Mesenteric fat pad (tissue), 1 donor: ENCODE measurements around the gene LDLRAD4. TPM values are rescaled to one million over a fixed set of nuclear protein-coding genes. Genes with fewer than 3 reads are reported as not detected.

Source experiments
- DNase-seq: peaks from one replicate; pipeline ENCODE4 v3.0.0-alpha.2; 2020; ENCODE audit warnings: low spot score
- total RNA-seq: library from RNA; stranded (reverse); fragmentation: NEBNext Ultra II Directional; extraction: Animal tissue kit (Norgen Biotek cat#: 25700); gene quantifications from one replicate; pipeline ENCODE4 v1.2.1, GENCODE V29; 2021
- donor health status: DM: yes; HTN: yes; CAD: no.

Gene LDLRAD4
- total RNA-seq, 1 donor from 2014 or later = 39.6 TPM

DNA sequence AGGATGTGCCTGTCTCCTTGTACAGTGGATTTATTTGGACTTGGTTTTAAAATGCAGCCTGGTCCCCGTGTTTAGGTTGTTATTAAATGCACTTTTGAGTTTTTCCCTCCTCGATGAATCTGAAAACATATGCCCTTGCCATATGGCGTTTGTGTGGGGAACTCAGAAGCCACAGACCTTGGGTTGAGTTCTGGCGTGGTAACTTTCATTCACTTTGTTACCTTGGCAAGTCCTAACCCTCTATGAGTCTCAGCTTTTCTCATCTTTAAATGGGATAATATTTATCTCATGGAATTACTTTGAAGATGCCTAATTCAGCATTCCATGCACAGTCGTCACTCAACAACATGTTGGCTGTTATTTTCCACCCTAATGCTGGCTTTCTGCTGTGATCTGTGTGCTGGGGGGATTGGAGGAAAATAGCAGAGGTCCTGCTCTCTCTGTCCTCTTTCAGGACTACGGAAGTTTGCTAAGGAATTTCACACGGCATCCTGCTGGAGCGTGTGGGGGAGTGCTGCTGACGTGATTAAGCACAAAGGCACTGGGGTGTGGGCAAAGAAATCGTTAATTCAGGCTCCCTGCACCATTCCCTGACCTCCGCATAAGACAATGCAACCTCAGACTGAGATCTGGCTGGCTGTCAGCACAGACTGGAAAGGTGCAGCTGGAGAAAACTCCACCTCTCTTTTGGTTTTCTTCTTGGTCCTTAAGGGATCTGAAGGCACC is 61.7 kb downstream of the LDLRAD4 start:
- DNase-seq = no peak

DNA sequence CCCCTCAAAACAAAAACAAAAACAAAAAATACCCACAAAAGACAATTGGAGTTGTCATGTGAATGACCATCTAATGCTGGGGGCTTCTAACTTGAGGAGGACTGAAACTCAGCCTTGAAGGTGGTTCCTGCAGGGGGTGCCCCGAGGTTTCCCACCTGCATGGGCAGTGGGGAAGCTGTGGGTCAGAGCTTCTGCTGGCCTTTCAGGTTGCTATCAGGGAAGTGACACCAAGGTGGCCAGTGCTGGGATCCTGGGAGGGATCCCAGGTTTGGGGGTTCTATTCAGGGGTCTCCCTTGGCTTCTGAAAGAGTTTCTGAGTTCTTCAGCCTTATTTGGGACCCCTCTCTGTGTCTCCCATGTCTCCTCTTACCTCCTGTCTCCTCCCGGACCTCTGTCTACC is 62.8 kb downstream of the LDLRAD4 start:
- peak; percentile 47 for DNase-seq

DNA sequence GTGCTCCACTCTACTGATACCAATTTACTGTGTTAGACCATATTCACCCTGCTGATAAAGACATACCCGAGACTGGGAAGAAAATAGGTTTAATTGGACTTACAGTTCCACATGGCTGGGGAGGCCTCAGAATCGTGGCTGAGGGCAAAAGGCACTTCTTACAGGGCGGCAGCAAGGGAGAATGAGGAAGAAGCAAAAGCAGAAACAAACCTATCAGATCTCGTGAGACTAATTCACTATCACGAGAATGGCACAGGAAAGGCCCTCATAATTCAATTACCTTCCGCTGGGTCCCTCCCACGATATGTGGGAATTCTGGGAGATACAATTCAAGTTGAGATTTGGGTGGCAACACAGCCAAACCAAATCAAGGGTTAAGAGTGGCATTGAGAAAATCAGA is 65.2 kb downstream of the LDLRAD4 start:
- DNase-seq = no peak

DNA sequence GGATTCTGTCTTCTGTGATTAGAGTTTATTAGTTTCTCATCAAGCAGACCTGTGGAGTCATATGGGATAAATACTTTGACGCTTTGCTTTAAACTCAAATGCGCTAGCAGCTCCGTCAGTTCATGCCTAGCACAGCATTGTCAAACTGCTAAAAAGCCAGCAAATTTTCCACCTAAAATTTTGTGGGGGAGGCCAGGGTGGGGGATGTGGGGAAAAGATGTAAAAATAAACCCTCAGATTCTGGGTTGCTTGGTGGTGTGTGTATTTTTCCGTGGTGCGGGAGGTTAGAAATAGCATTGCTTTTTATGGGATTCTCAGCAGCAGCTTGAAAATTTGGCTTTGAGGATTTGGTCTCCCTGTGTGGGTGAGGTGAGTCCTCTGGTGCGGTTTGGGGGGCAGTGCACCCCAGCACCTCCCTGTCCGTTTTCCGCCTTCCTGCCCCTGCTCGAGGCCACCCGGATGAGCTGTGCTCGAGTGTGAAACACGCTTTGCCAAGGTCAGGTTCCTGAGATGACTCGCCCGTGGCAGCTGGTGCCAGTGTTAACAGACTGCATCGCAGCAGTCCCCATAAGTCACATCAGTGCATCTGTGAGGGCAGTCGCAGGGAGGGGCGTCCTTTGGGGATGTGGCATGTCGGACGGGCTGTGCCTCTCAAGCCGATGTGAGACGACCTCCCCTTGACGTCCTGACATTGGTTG is 65.9 kb downstream of the LDLRAD4 start:
- DNase-seq = no peak

DNA sequence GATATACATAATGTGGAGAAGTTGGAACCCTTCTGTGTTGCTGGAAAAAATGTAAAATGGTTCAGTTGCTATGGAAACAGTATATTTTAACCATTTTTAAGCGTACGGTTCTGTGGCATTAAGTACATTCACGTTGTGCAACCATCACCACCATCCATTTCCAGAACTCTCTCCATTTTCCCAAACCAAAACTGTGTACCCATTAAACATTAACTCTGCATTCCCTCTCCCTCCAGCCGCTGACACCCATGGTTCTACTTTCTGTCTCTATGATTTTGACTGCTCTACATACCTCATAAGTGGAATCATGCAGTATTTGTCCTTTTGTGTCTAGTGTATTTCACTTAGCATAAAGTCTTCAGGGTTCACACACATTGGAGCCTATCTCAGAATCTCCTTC is 67.3 kb downstream of the LDLRAD4 start:
- no peak for DNase-seq

DNA sequence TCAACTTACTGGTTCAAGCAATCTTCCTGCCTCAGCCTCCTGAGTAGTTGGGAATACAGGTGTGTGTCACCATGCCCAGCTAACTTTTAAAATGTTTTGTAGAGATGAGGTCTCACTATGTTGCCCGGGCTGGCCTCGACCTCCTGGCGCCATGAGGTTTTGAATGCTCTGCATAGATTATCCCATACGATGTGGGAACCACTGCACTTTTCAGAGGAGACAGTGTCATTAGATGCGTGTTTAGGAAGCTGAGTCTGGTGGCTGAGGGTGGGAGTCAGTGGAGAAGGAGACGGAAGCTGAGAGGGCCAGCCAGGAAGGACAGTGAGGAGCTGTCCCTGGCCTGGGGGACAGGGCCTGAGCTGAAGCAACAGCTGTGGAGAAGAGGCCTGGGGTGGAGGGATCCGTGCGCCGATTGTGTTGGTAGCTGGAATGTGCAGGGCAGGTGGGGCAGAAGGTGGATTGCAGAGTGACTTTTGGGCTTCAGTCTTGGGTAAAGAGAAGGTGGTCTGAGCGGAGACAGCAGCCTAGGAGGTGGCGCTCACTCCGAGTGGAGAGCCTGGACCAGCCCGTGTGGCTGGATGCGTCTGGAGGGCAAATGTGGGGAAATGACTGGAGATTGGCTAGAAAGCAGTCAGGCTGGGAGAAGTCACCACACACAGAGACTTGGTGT is 68.0 kb downstream of the LDLRAD4 start:
- DNase-seq = no peak

DNA sequence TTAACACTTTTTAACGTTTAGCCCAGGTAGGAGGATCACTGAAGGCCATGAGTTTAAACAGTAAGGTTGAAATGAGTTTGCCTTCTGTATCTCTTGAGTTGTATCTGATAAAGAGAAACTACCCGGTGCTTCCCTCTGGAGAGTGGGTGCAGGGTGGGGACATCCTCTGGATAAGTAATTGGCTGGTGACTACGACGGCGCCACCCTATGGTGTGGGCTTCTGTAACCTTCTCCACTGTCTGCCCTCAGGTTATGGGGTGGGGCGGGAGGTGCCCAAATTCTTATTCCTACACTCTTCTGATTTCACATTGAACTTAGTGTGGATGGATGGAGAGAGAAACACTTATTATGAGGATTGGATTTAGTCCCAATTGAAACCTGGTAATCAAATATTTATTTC is 68.8 kb downstream of the LDLRAD4 start:
- no peak for DNase-seq

DNA sequence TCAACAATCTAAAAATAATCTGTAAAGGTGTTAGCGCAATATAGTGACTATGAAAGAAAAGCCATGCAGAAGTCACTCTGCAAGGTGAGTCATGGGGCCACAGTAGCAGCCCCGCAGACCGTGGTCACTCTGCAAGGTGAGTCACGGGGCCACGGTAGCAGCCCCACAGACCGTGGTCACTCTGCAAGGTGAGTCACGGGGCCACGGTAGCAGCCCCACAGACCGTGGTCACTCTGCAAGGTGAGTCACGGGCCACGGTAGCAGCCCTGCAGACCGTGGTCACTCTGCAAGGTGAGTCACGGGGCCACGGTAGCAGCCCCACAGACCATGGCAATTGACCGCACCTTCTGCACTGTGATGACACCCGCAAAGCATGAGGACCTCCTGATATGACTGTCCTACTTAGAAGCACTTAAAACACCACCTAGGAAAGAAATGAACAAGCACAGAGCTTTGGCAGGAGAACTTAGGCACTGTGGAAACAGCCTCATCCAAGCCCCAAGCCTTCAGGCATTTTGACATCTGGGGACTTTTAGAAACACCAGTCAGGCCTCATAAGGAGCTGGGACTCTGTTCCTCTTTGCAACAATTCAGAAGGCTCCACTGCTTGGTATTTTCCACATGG is 70.1 kb downstream of the LDLRAD4 start:
- DNase-seq = no peak

DNA sequence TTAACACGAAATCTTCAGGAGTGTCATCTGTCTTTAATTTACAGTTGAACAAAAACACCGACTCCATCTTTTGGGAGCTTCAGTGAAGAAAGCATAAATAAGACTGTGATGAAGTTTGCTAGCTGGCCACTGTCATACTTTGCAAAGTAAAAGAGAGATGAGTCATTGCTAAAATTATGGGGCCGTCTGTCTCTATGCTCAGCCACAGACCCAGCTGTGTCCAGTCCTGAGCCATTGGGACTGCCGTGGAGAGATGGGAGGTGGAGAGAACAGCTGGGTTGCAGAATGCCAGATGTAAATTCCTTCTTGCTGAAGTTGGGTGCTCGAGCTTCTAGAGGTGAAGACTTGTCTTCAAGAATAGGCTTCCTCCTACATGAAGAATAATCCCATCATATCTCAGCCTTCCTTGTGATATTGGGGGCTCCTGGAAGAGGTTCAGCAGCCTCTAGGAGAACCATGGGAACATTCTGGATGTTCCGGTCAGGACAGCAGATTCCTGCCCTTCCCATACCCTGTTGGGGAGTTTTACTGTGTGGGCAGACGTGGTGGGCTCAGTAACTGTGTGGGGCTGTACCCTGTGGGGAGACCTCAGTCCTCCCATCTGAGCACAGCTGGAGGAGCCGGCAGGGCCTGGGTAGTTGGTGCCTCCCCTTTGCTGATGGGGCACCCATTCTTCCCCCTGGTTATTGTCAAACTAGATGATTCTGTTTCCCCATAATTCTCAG is 71.1 kb downstream of the LDLRAD4 start:
- peak; percentile 68 for DNase-seq

DNA sequence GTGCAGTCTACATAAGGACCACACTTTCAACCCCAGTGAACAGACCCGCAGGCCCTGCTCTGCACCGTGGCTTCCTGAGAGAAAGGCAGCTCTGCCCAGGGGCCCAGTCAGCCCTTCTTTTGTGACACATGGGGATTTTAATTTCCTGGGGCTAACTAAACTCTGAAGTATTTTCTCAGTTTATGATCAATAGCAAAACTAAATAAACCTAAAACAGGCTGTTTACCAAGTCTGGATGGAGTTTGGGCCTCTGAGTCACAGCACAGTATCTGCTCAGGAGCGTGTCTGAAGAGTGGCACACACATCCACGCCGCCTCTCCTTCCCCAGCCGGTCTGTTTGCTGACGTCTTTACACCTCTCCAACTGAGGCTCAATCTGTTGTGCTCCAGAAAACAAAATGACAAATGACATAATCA is 72.3 kb downstream of the LDLRAD4 start:
- peak; percentile 53 for DNase-seq

DNA sequence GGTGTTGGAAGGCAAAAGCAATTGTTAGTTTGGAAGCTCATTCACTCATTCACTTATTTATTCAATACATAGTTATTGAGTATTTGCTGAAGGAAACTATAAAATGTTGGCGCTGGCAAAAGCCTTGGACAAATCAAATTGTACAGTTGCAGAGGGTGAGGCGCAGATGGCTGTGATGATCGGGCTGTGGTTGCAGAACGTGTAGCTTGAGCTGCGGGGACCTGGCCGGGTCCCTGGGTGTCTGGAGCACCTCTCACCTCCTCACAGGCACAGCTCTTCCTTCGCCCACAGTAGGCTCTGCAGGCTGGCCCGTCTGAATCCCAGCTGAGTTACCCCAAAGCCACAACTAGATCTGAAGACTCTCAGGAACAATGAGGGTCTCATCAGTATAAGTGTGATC is 72.7 kb downstream of the LDLRAD4 start:
- peak; percentile 18 for DNase-seq

DNA sequence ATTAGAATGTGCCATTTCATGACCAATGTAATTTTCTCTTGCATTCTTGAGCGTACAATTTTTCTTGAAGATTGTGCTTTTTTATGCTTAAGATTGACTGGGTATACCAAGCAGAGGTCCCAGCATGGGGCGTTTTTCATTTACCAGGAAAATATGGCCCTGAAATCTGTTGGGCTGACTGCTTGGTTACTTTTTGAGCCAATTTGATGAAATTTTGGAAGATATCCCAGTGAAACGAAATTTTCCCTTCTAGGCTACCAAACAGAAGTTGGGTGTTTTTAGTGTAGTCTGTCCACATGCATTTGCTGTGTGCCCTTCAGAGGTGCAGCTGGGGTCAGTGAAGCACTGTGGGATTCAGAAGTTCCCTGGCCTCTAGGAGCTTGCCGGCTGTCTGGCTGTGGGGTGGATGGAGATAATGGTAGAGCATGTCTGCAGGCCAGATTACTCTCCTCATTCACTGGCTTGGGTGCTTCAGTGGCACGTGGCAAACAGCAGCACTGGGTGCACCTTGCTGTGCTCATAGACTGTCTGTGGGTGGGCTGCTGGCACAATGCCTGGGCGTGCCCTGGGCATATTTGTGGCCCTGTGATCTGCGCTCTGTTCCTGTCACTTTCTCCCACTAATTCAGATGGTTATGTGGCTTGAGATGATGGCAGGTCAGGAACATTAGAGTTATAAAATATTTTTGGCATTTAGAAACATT is 73.3 kb downstream of the LDLRAD4 start:
- DNase-seq = peak; percentile 45

DNA sequence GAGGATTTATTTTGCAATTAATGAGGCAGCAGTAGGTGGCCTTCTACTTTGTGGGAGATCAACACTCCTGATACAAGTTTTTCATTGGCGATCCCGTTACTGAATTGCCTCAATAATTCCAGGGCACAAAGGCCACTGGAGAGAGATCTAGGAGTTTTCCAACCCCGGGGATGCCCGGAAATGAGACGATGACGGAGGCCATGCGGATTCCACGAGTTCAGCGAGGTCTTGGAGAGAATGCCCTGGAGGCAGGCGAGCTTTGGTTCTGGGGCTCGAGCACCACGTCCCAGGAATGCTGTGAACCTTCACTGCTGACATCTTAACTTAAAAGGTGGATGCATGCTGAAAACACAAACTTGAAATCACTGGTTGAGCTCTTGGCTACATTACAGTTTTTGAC is 74.2 kb downstream of the LDLRAD4 start:
- peak; percentile 65 for DNase-seq

DNA sequence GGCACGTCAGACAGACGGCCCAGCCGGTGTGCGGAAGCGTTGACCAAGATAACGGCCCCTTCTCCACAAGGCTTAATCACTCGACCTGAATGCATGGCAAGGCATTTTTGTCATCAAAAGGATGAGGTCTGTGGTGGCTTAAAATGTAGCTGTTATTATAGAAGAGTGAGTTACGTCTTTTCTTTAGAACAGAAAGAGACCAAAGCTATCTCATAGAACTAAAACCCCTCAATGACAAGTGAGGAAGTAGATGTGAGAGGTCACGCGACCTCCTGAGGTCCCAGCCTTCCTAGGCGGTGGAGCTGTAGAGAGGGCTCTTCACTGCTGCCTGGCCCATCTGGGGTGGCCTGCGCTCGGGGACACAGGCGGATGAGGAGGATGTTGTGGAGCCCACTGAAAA is 75.7 kb downstream of the LDLRAD4 start:
- DNase-seq = no peak

DNA sequence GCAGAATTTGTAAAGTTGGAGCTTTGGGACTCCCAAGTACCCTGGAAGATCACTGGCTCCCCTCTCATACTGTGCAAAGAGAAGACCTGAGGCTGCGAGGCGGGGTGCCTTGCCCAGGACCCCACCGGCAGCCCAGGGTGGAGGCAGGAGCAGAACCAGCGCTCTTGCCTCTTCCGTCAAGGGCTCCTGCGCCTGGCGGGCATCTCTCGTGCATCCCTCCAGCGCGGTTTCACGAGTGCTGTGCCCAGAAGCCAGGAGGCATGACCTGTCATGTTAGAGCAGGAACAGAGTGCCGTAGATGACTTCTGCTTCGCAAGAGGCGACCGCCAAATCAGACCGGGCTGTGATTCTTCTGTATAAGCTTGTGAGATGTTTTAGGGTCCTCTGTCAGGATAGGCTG is 77.3 kb downstream of the LDLRAD4 start:
- DNase-seq = no peak

DNA sequence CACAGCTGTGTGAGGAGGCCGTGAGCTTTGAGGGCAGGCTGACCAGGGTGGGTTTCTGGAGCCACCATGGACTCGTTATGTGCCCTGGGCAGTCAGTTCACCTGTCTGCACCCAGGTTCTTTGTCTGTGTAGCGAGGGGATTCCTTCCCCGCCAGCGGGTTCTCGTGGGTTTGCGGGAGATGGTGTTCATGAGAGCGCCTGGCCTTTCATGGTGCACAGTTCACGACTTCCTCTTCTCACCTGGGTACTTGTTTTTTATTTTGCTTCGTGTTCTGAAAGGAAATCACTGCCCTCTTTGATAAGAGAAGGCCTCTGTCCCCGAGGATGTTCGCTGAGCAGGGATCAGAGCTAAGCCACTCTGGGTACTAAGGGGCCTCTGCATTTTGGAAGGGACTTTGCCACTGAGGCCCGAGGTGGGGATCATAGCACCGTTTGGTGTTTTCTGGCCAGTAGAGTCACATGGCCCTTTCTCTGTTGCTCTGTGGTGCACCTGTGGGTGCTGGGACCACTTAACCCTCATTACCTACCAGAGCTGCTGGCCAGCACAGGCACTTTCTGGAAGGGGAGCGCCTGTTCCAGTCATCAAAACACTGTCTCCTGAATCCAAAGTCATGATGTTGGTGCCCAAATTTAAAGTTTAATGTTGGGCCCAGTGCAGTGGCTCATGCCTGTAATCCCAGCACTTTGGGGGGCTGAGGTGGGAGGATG is 78.5 kb downstream of the LDLRAD4 start:
- DNase-seq = no peak

DNA sequence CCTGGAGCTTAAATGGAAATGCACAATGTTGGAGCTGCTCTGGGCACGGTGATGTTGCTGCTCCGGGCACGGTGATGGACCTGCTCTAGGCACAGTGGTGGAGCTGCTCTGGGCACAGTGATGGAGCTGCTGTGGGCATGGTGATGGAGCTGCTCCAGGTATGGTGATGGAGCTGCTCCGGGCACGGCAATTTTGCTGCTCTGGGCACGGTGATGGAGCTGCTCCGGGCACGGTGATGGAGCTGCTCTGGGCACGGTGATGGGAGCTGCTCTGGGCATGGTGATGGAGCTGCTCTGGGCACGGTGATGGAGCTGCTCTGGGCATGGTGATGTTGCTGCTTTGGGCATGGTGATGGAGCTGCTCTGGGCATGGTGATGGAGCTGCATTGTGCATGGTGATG is 79.7 kb downstream of the LDLRAD4 start:
- no peak for DNase-seq

DNA sequence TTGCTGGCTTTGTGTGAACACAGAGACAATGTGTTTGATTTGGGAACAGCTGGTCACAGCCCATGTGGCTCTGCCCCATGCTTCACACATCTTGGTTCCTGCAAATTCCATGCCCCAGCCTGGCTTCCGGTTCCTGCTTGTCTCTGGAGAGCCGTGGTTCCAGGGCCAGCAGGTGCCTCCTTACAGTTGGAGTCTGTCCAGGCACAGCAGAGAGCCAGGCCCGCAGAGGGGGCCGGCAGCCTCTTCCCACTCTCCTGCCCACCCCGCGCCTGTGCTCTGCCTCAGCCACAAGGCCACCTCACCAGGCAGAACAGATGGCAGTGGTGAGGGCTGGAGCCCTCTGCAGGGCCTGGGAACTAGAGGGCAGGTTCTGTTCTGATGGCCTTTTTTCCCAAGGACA is 81.5 kb downstream of the LDLRAD4 start:
- DNase-seq = no peak

DNA sequence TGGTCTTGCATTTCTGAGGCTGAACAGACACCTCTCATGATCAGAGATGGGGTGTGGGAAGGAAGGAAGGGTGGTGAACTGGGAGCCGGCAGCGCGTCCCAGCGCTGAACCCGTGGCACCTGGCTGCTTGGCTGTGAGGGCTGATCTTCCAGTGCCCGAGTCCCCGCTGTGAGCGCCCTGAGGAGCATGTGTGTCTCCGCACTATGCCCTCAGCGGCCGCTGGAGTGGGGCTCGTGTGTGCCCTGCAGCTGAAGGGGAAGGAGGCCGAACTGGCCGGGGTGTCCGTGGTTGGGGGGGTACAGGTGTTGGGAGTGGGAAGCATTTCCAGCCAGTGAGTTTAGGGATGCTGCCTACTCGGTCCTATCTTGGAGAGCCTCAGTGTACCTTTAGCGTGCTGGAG is 82.2 kb downstream of the LDLRAD4 start:
- DNase-seq = no peak

DNA sequence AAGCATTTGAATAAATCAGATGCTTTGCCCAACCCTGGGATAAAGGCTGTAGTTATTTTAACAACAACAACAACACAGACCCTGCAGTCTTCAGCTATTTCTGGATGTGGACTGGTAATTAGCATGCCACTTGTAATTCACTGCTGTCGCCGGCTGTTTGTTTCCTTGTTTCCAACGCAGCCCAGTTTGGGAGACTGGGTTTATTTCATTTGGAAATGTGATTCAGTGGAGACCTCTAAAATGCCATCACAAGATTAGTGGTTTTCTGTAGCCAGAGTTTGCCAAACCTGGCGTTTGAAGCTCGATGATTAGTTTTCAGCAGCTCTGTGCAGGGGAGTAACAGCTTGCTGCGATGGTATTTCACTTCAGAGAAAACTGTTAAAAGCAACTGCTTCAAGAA is 83.5 kb downstream of the LDLRAD4 start:
- no peak for DNase-seq
